Stimulated activated naive CD8-positive, alpha-beta T cell treated with anti-CD3 and anti-CD28 coated beads, Interleukin-15, Interleukin-2, amounts not matched to agents 100 ng/mL and 50 ng/mL, for 24 hours (primary cell): Measurements from ENCODE around the gene INSIG2.

Source experiments
- H3K27ac Mint-ChIP-seq: one replicate; pipeline ENCODE4 v1.8.0; 2021; ENCODE audit warnings: mild to moderate bottlenecking, mixed read lengths
- H3K27me3 Mint-ChIP-seq: one replicate; pipeline ENCODE4 v1.8.0; 2021; ENCODE audit warnings: mixed read lengths
- H3K36me3 Mint-ChIP-seq: one replicate; pipeline ENCODE4 v1.8.0; 2021; ENCODE audit warnings: low read depth, mixed read lengths
- H3K4me1 Mint-ChIP-seq: one replicate; pipeline ENCODE4 v1.8.0; 2021; ENCODE audit warnings: low read depth, mixed read lengths
- H3K4me3 Mint-ChIP-seq: one replicate; pipeline ENCODE4 v1.8.0; 2021; ENCODE audit warnings: mild to moderate bottlenecking, mixed read lengths
- H3K9me3 Mint-ChIP-seq: one replicate; pipeline ENCODE4 v1.8.0; 2021; ENCODE audit warnings: mixed read lengths

The INSIG2 gene

GRCh38 chr2:118053681-118054080 lies 34.6 kb upstream of the INSIG2 start:
- no peaks in the 10 kb centered on the region for H3K9me3 Mint-ChIP-seq
- H3K4me1 Mint-ChIP-seq: peaks cover 14% of the 10 kb centered on the region
- H3K27me3 Mint-ChIP-seq: peaks cover 49% of the 10 kb centered on the region
- H3K36me3 Mint-ChIP-seq: no peaks in the 10 kb centered on the region
- no peak overlapping the region for H3K27ac Mint-ChIP-seq
- no peak overlapping the region for H3K4me3 Mint-ChIP-seq

GRCh38 chr2:118054213-118055008 lies 33.9 kb upstream of the INSIG2 start:
- H3K27ac Mint-ChIP-seq: no peak overlapping the region
- no peaks in the 10 kb centered on the region for H3K9me3 Mint-ChIP-seq
- no peak overlapping the region for H3K4me3 Mint-ChIP-seq
- H3K36me3 Mint-ChIP-seq: no peaks in the 10 kb centered on the region
- peaks cover 48% of the 10 kb centered on the region for H3K27me3 Mint-ChIP-seq
- peaks cover 14% of the 10 kb centered on the region for H3K4me1 Mint-ChIP-seq

GRCh38 chr2:118055512-118056164 lies 32.6 kb upstream of the INSIG2 start:
- Mint-ChIP-seq H3K27me3 (peaks cover 48% of the 10 kb centered on the region), H3K4me3 (no peak overlapping the region)

GRCh38 chr2:118056165-118056534 lies 32.1 kb upstream of the INSIG2 start:
- H3K27ac Mint-ChIP-seq: no peak overlapping the region
- H3K36me3 Mint-ChIP-seq: no peaks in the 10 kb centered on the region
- H3K27me3 Mint-ChIP-seq: peaks cover 43% of the 10 kb centered on the region
- no peaks in the 10 kb centered on the region for H3K9me3 Mint-ChIP-seq
- H3K4me1 Mint-ChIP-seq: peaks cover 19% of the 10 kb centered on the region
- no peak overlapping the region for H3K4me3 Mint-ChIP-seq

More at GRCh38 chr2:118055512-118056164, 32.6 kb upstream of the INSIG2 start:
- H3K27ac Mint-ChIP-seq: no peak overlapping the region
- H3K36me3 Mint-ChIP-seq: no peaks in the 10 kb centered on the region
- H3K9me3 Mint-ChIP-seq: no peaks in the 10 kb centered on the region
- peaks cover 19% of the 10 kb centered on the region for H3K4me1 Mint-ChIP-seq

- Mint-ChIP-seq H3K36me3 (no peaks in the 10 kb centered on the region), H3K4me1 (peaks cover 22% of the 10 kb centered on the region), H3K27me3 (peaks cover 42% of the 10 kb centered on the region), H3K27ac (no peak overlapping the region), H3K4me3 (no peak overlapping the region), H3K9me3 (no peaks in the 10 kb centered on the region)
Measured at GRCh38 chr2:118056801-118057200, 31.5 kb upstream of the INSIG2 start.

- peaks cover 22% of the 10 kb centered on the region for H3K4me1 Mint-ChIP-seq
- peaks cover 37% of the 10 kb centered on the region for H3K27me3 Mint-ChIP-seq
- H3K36me3 Mint-ChIP-seq: no peaks in the 10 kb centered on the region
- H3K27ac Mint-ChIP-seq: no peak overlapping the region
- H3K9me3 Mint-ChIP-seq: no peaks in the 10 kb centered on the region
- H3K4me3 Mint-ChIP-seq: no peak overlapping the region
Measured at GRCh38 chr2:118058951-118059350, 29.3 kb upstream of the INSIG2 start.

GRCh38 chr2:118059919-118060478 lies 28.3 kb upstream of the INSIG2 start:
- no peaks in the 10 kb centered on the region for H3K36me3 Mint-ChIP-seq
- H3K4me1 Mint-ChIP-seq: peaks cover 22% of the 10 kb centered on the region
- peaks cover 34% of the 10 kb centered on the region for H3K27me3 Mint-ChIP-seq
- H3K4me3 Mint-ChIP-seq: no peak overlapping the region
- no peak overlapping the region for H3K27ac Mint-ChIP-seq
- no peaks in the 10 kb centered on the region for H3K9me3 Mint-ChIP-seq

- Mint-ChIP-seq H3K4me1 (peaks cover 12% of the 10 kb centered on the region), H3K9me3 (no peaks in the 10 kb centered on the region), H3K27ac (no peak overlapping the region), H3K4me3 (no peak overlapping the region), H3K27me3 (peaks cover 27% of the 10 kb centered on the region), H3K36me3 (no peaks in the 10 kb centered on the region)
Measured at GRCh38 chr2:118061135-118061955, 26.9 kb upstream of the INSIG2 start.

- Mint-ChIP-seq H3K36me3 (no peaks in the 10 kb centered on the region), H3K9me3 (no peaks in the 10 kb centered on the region), H3K4me1 (peaks cover 12% of the 10 kb centered on the region), H3K27ac (no peak overlapping the region), H3K27me3 (peaks cover 30% of the 10 kb centered on the region), H3K4me3 (no peak overlapping the region)
Measured at GRCh38 chr2:118062048-118062447, 26.2 kb upstream of the INSIG2 start.

GRCh38 chr2:118062669-118063068 lies 25.6 kb upstream of the INSIG2 start:
- Mint-ChIP-seq H3K27me3 (peaks cover 30% of the 10 kb centered on the region), H3K4me3 (no peak overlapping the region), H3K9me3 (no peaks in the 10 kb centered on the region), H3K27ac (no peak overlapping the region), H3K4me1 (peaks cover 12% of the 10 kb centered on the region), H3K36me3 (no peaks in the 10 kb centered on the region)

GRCh38 chr2:118065015-118065706 lies 23.1 kb upstream of the INSIG2 start:
- H3K9me3 Mint-ChIP-seq: no peaks in the 10 kb centered on the region
- H3K27ac Mint-ChIP-seq: no peak overlapping the region
- no peak overlapping the region for H3K4me3 Mint-ChIP-seq
- no peaks in the 10 kb centered on the region for H3K36me3 Mint-ChIP-seq
- peaks cover 17% of the 10 kb centered on the region for H3K27me3 Mint-ChIP-seq
- peaks cover 5% of the 10 kb centered on the region for H3K4me1 Mint-ChIP-seq

GRCh38 chr2:118065921-118066511 lies 22.3 kb upstream of the INSIG2 start:
- Mint-ChIP-seq H3K36me3 (no peaks in the 10 kb centered on the region), H3K27me3 (peaks cover 15% of the 10 kb centered on the region), H3K27ac (no peak overlapping the region), H3K4me1 (peaks cover 3% of the 10 kb centered on the region), H3K4me3 (no peak overlapping the region), H3K9me3 (no peaks in the 10 kb centered on the region)

- no peaks in the 10 kb centered on the region for H3K36me3 Mint-ChIP-seq
- H3K27me3 Mint-ChIP-seq: peaks cover 22% of the 10 kb centered on the region
- H3K4me1 Mint-ChIP-seq: no peaks in the 10 kb centered on the region
- H3K27ac Mint-ChIP-seq: no peak overlapping the region
- H3K9me3 Mint-ChIP-seq: no peaks in the 10 kb centered on the region
- H3K4me3 Mint-ChIP-seq: no peak overlapping the region
Measured at GRCh38 chr2:118077636-118078247, 10.5 kb upstream of the INSIG2 start.

- H3K36me3 Mint-ChIP-seq: no peaks in the 10 kb centered on the region
- H3K27me3 Mint-ChIP-seq: peaks cover 20% of the 10 kb centered on the region
- no peak overlapping the region for H3K27ac Mint-ChIP-seq
- H3K4me1 Mint-ChIP-seq: no peaks in the 10 kb centered on the region
- H3K9me3 Mint-ChIP-seq: no peaks in the 10 kb centered on the region
- no peak overlapping the region for H3K4me3 Mint-ChIP-seq
Measured at GRCh38 chr2:118078734-118079133, 9.5 kb upstream of the INSIG2 start.
